Caco-2 (cell line): ENCODE data around the gene MSLN. TPM values are rescaled to one million over a fixed set of nuclear protein-coding genes. Genes with fewer than 3 reads are reported as not detected.
"Not testable (repeated sequence)": the region's sequence is repeated elsewhere in the genome, so short reads cannot be mapped to it uniquely, and the experiment has no call there.

Source experiments
- BruUV-seq: library from RNA; stranded (reverse); fragments of 400-500 nt; replicated peaks from 2 replicates; lab custom pipeline; 2021; lab: Mats Ljungman, UMichigan
- CTCF ChIA-PET: fragments of 300-600 bp; sonication (Branson Sonifier 250); formaldehyde crosslinking; loops from one replicate; lab custom pipeline; 2022; ENCODE audit warnings: antibody characterized with exemption; lab: Charles Lee
- POLR2A ChIA-PET: fragments of 300-600 bp; sonication (Branson Sonifier 250); formaldehyde crosslinking; loops from one replicate; lab custom pipeline; 2022; ENCODE audit warnings: antibody characterized with exemption; lab: Charles Lee
- DNase-seq, 2 experiments: peaks; one replicate each; pipeline versions ENCODE4 v3.0.0 to v3.0.0-alpha.2; 2020 to 2022
- H3K27me3 ChIP-seq: replicated peaks from 2 replicates; pipeline ENCODE4 v1.6.0; 2011; ENCODE audit warnings: low read length; ENCODE audit not compliant: control insufficient read depth, insufficient read depth
- H3K36me3 ChIP-seq: 2 replicates; pipeline ENCODE4 v1.5.1; 2011; ENCODE audit warnings: low read length; ENCODE audit not compliant: control insufficient read depth, insufficient read depth
- H3K4me1 ChIP-seq: fragments of 250-450 bp; sonication (Bioruptor Pico); 2 replicates; pipeline ENCODE4 v1.5.1; 2020; ENCODE audit warnings: mild to moderate bottlenecking
- H3K4me3 ChIP-seq: 2 replicates; pipeline ENCODE4 v1.5.1; 2011; ENCODE audit warnings: low read depth, mild to moderate bottlenecking, control low read depth, low read length
- H3K9me3 ChIP-seq: fragments of 250-450 bp; sonication (Bioruptor Pico); 2 replicates; pipeline ENCODE4 v1.5.1; 2020; ENCODE audit warnings: mild to moderate bottlenecking, moderate library complexity
- H3K27ac Mint-ChIP-seq: one replicate; pipeline ENCODE4 v1.8.0; 2022; ENCODE audit warnings: mixed read lengths; ENCODE audit not compliant: unreplicated experiment
- H3K27me3 Mint-ChIP-seq: one replicate; pipeline ENCODE4 v1.8.0; 2022; ENCODE audit warnings: mixed read lengths; ENCODE audit not compliant: insufficient read depth, unreplicated experiment
- H3K36me3 Mint-ChIP-seq: one replicate; pipeline ENCODE4 v1.8.0; 2022; ENCODE audit warnings: mild to moderate bottlenecking, mixed read lengths; ENCODE audit not compliant: insufficient read depth, unreplicated experiment
- H3K4me1 Mint-ChIP-seq: one replicate; pipeline ENCODE4 v1.8.0; 2022; ENCODE audit warnings: low read depth, mixed read lengths; ENCODE audit not compliant: unreplicated experiment
- H3K4me3 Mint-ChIP-seq: one replicate; pipeline ENCODE4 v1.8.0; 2022; ENCODE audit warnings: mild to moderate bottlenecking, moderate library complexity, mixed read lengths; ENCODE audit not compliant: unreplicated experiment
- H3K9me3 Mint-ChIP-seq: one replicate; pipeline ENCODE4 v1.8.0; 2022; ENCODE audit warnings: mixed read lengths; ENCODE audit not compliant: unreplicated experiment
- CTCF ChIP-seq, 2 experiments: fragments of 200-600 bp in 1 of 2; IDR thresholded peaks; 1 replicate in 1 of 2; 2 replicates in 1 of 2; pipeline versions ENCODE4 v1.5.1 to v1.8.0; 2011 to 2022; ENCODE audit warnings: antibody characterized with exemption in 1 of 2, control low read depth in 1 of 2, inconsistent platforms in 1 of 2, low read depth in 1 of 2, low read length in 1 of 2, mild to moderate bottlenecking in 1 of 2, moderate library complexity in 1 of 2; ENCODE audit not compliant: insufficient read depth in 1 of 2, severe bottlenecking in 1 of 2, unreplicated experiment in 1 of 2
- intact Hi-C: fragments of 100-400 bp; cut with micrococcal nuclease; formaldehyde crosslinking; loops from one replicate; pipeline ENCODE4 v1.10.0; 2022; ENCODE audit not compliant: unreplicated experiment
- total RNA-seq: library from RNA; stranded (reverse); gene quantifications from 2 replicates; pipeline ENCODE4 v1.2.3, GENCODE V29; 2022

MSLN gene
- total RNA-seq, 1 experiment from 2014 or later = 0.36 TPM

DNA sequence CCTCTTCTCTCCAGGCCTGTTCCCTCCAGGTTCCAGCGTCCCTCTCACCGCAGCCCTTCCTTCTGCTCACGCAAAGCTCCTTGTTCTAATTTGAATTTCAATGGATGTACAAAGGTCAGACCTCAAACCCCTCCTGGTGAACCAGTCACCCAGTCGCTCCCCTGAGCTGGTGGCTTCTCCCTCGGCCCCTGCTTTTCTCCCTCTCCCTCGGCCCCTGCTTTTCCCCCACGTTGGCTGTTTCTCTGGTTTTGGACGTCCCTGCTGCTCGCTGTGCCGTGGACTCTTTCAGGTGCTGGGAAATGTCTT, 8.6 kb upstream of the MSLN start:
- Mint-ChIP-seq H3K4me1 (peaks cover 7% of the 10 kb centered on the region), H3K36me3 (peaks cover 4% of the 10 kb centered on the region), H3K27ac (peak overlapping the region; percentile 27), H3K9me3 (no peaks in the 10 kb centered on the region), H3K4me3 (peak overlapping the region; percentile 3), H3K27me3 (no peaks in the 10 kb centered on the region)
- H3K4me3 ChIP-seq = no peak overlapping the region
- intact Hi-C loops = no loop called here
- no peaks in the 10 kb centered on the region for H3K27me3 ChIP-seq
- no peak for DNase-seq
- H3K4me1 ChIP-seq = peaks cover 6% of the 10 kb centered on the region
- no peaks in the 10 kb centered on the region for H3K9me3 ChIP-seq
- POLR2A ChIA-PET = interaction anchor here (1.0 kb wide), 1 partner anchor 31 kb away, joined by 3 read pairs; the partner anchor contains the start of gene ANTKMT
- no peak for TF ChIP-seq CTCF (IDR thresholded peaks at IDR 0.05; ENCODE audit: insufficient read depth in 1 of 2, low read depth in 1 of 2, low read length in 1 of 2, severe bottlenecking in 1 of 2, unreplicated experiment in 1 of 2)
- CTCF ChIA-PET = no interaction called here
- H3K36me3 ChIP-seq = no peaks in the 10 kb centered on the region
- no TSS peak for BruUV-seq

DNA sequence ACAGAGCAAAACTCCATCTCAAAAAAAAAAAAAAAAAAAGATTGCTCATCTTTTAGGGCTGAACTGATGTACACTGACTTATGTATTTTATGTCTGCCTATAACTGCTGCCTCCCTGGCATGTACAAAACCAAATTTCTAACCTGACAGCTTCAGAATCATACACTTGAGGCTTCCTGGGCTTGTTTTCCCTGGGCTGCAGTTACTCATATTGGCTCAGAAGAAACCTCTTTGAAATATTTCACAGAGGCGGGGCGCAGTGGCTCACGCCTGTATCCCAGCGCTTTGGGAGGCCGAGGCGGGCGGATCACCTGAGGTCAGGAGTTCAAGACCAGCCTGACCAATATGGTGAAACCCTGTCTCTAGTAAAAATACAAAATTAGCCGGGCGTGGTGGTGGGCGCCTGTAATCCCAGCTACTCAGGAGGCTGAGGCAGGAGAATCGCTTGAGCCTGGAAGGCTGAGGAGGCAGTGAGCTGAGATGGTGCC, 6.4 kb upstream of the MSLN start:
- H3K27ac Mint-ChIP-seq, H3K4me1 ChIP-seq, H3K27me3 ChIP-seq, intact Hi-C loops, H3K9me3 ChIP-seq, H3K4me1 Mint-ChIP-seq, H3K36me3 ChIP-seq, H3K27me3 Mint-ChIP-seq, H3K4me3 Mint-ChIP-seq, H3K9me3 Mint-ChIP-seq, H3K36me3 Mint-ChIP-seq, H3K4me3 ChIP-seq, DNase-seq, POLR2A ChIA-PET, BruUV-seq: not testable (repeated sequence)
- CTCF ChIA-PET = interaction anchor here (0.7 kb wide), 1 partner anchor 14 kb away, joined by 6 read pairs; the partner anchor contains the start of gene CIAO3

GRCh38 chr16:754656-755055, 5.9 kb upstream of the MSLN start:
- Histone ChIP-seq H3K4me1 (peaks cover 10% of the 10 kb centered on the region), H3K36me3 (no peaks in the 10 kb centered on the region), H3K4me3 (no peak overlapping the region), H3K9me3 (no peaks in the 10 kb centered on the region), H3K27me3 (no peaks in the 10 kb centered on the region)
- no peaks in the 10 kb centered on the region for H3K9me3 Mint-ChIP-seq
- DNase-seq = no peak
- H3K27ac Mint-ChIP-seq = no peak overlapping the region
- BruUV-seq = no TSS peak
- CTCF ChIA-PET = no interaction called here
- intact Hi-C loops = no loop called here
- H3K27me3 Mint-ChIP-seq = no peaks in the 10 kb centered on the region
- peaks cover 7% of the 10 kb centered on the region for H3K4me1 Mint-ChIP-seq
- peaks cover 10% of the 10 kb centered on the region for H3K36me3 Mint-ChIP-seq
- POLR2A ChIA-PET = no interaction called here
- no peak for TF ChIP-seq CTCF (IDR thresholded peaks at IDR 0.05; ENCODE audit: insufficient read depth in 1 of 2, low read depth in 1 of 2, low read length in 1 of 2, severe bottlenecking in 1 of 2, unreplicated experiment in 1 of 2)
- H3K4me3 Mint-ChIP-seq = no peak overlapping the region

DNA sequence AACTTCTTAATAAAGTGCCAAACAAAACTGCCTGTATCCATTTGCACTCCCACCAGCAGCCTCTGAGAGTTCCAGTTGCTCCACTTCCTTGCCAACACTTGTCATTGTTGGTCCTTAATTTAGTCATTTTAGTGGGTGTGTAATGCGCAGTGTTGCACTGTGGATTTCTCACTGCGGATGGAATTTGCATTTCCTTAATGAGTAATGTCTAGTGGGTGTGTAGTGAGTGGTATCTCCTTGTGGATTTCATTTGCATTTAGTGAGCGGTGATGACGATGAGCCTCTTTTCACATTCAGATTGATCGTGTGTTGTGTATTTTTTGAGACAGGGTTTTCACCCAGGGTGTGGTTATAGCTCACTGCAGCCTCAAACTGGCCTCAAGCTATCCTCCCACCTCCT, 4.1 kb upstream of the MSLN start:
- peaks cover 7% of the 10 kb centered on the region for H3K4me1 Mint-ChIP-seq
- no peaks in the 10 kb centered on the region for H3K9me3 ChIP-seq
- no peaks in the 10 kb centered on the region for H3K36me3 ChIP-seq
- TF ChIP-seq CTCF (IDR thresholded peaks at IDR 0.05; ENCODE audit: insufficient read depth in 1 of 2, low read depth in 1 of 2, low read length in 1 of 2, severe bottlenecking in 1 of 2, unreplicated experiment in 1 of 2) = no peak
- no peak overlapping the region for H3K27ac Mint-ChIP-seq
- intact Hi-C loops = no loop called here
- no peaks in the 10 kb centered on the region for H3K27me3 ChIP-seq
- H3K9me3 Mint-ChIP-seq = no peaks in the 10 kb centered on the region
- no peak overlapping the region for H3K4me3 ChIP-seq
- no TSS peak for BruUV-seq
- peaks cover 25% of the 10 kb centered on the region for H3K4me1 ChIP-seq
- no peaks in the 10 kb centered on the region for H3K27me3 Mint-ChIP-seq
- POLR2A ChIA-PET = no interaction called here
- H3K4me3 Mint-ChIP-seq = no peak overlapping the region
- peaks cover 10% of the 10 kb centered on the region for H3K36me3 Mint-ChIP-seq
- CTCF ChIA-PET = no interaction called here
- no peak for DNase-seq
